PC-3 (cell line): Measurements from ENCODE around the gene C10orf95. TPM values are rescaled to one million over a fixed set of nuclear protein-coding genes. Genes with fewer than 3 reads are reported as not detected.
"Not testable (repeated sequence)": the region's sequence is repeated elsewhere in the genome, so short reads cannot be mapped to it uniquely, and the experiment has no call there.

Experiments
- ATAC-seq: fragments of 200-7000 bp; cut with Tn5 transposase; 2 replicates; pipeline ENCODE4 v1.9.1; 2020; ENCODE audit warnings: mild to moderate bottlenecking, moderate library complexity
- Bru-seq: library from RNA; stranded (reverse); fragments of 400-500 nt; gene quantifications from one replicate; lab custom pipeline; 2021; lab: Mats Ljungman, UMichigan
- BruChase-seq, 2 experiments: library from RNA; stranded (reverse); fragments of 400-500 nt; gene quantifications; one replicate each; lab custom pipeline; 2021; lab: Mats Ljungman, UMichigan
- BruUV-seq: library from RNA; stranded (reverse); fragments of 400-500 nt; replicated peaks from 2 replicates; lab custom pipeline; 2021; lab: Mats Ljungman, UMichigan
- CTCF ChIA-PET: fragments of 300-600 bp; sonication (Branson Sonifier 250); formaldehyde crosslinking; loops from one replicate; lab custom pipeline; 2022; ENCODE audit warnings: antibody characterized with exemption; lab: Charles Lee
- POLR2A ChIA-PET: fragments of 300-600 bp; sonication (Branson Sonifier 250); formaldehyde crosslinking; loops from one replicate; lab custom pipeline; 2022; ENCODE audit warnings: antibody characterized with exemption; ENCODE audit not compliant: unreplicated experiment; lab: Charles Lee
- DNase-seq: peaks from one replicate; pipeline ENCODE4 v3.0.0-alpha.2; 2015
- H2AFZ ChIP-seq: fragments of 300-600 bp; sonication (generic); 2 replicates; pipeline ENCODE4 v1.6.0; 2016; ENCODE audit warnings: antibody characterized with exemption, low read length
- H3F3A ChIP-seq: fragments of 300-600 bp; sonication (generic); one replicate; pipeline ENCODE4 v1.6.0; 2017; ENCODE audit warnings: antibody characterized with exemption, low read length, control low read depth, mild to moderate bottlenecking; ENCODE audit not compliant: unreplicated experiment
- H3K27ac ChIP-seq: fragments of 300-600 bp; sonication (generic); 2 replicates; pipeline ENCODE4 v1.5.1; 2016; ENCODE audit warnings: mild to moderate bottlenecking, low read length
- H3K27me3 ChIP-seq: fragments of 300-600 bp; sonication (generic); 2 replicates; pipeline ENCODE4 v1.6.1; 2016; ENCODE audit warnings: low read length, mixed read lengths
- H3K36me3 ChIP-seq: fragments of 300-600 bp; sonication (generic); 2 replicates; pipeline ENCODE4 v1.6.1; 2016; ENCODE audit warnings: low read depth, mixed run types, low read length, mixed read lengths
- H3K4me1 ChIP-seq: fragments of 300-600 bp; sonication (generic); 2 replicates; pipeline ENCODE4 v1.5.1; 2016; ENCODE audit warnings: low read length; ENCODE audit not compliant: insufficient read depth
- H3K4me2 ChIP-seq: fragments of 300-600 bp; sonication (generic); 2 replicates; pipeline ENCODE4 v1.6.0; 2016; ENCODE audit warnings: low read length
- H3K4me3 ChIP-seq: fragments of 300-600 bp; sonication (generic); 2 replicates; pipeline ENCODE4 v1.5.1; 2016; ENCODE audit warnings: mild to moderate bottlenecking, low read length, mixed read lengths
- H3K79me2 ChIP-seq: fragments of 300-600 bp; sonication (generic); 2 replicates; pipeline ENCODE4 v1.6.1; 2017; ENCODE audit warnings: low read length, mixed read lengths
- H3K9ac ChIP-seq: fragments of 300-600 bp; sonication (generic); 2 replicates; pipeline ENCODE4 v1.6.0; 2016; ENCODE audit warnings: mild to moderate bottlenecking, low read length
- H3K9me2 ChIP-seq: fragments of 300-600 bp; sonication (generic); replicated peaks from 2 replicates; pipeline ENCODE4 v1.6.1; 2016; ENCODE audit warnings: mixed run types, low read length, mixed read lengths
- H3K9me3 ChIP-seq: fragments of 300-600 bp; sonication (generic); 2 replicates; pipeline ENCODE4 v1.6.1; 2016; ENCODE audit warnings: low read length, mixed read lengths
- H4K20me1 ChIP-seq: fragments of 300-600 bp; sonication (generic); 2 replicates; pipeline ENCODE4 v1.6.1; 2016; ENCODE audit warnings: low read length, mixed read lengths
- EZH2 ChIP-seq: fragments of 300-600 bp; sonication (generic); IDR thresholded peaks from one replicate; pipeline ENCODE4 v1.6.1; 2017; ENCODE audit warnings: antibody characterized with exemption, mild to moderate bottlenecking, low read length; ENCODE audit not compliant: unreplicated experiment
- EZH2phosphoT487 ChIP-seq: fragments of 300-600 bp; sonication (generic); IDR thresholded peaks from 2 replicates; pipeline ENCODE4 v1.6.1; 2018; ENCODE audit warnings: mild to moderate bottlenecking, antibody characterized with exemption, low read length, borderline replicate concordance
- intact Hi-C: fragments of 100-400 bp; cut with micrococcal nuclease; formaldehyde crosslinking; loops from 2 replicates; pipeline ENCODE4 v1.9.0; 2023
- long read RNA-seq: library from polyadenylated mRNA; unstranded; transcript quantifications from one replicate; pipeline ENCODE4 v2.0.0, GENCODE V29; 2021; ENCODE audit not compliant: unreplicated experiment
- total RNA-seq: library from RNA; depleted of rRNA; stranded (reverse); fragments of >200 nt; gene quantifications from 2 replicates; pipeline ENCODE4 v1.2.3, GENCODE V29; 2014; rRNA removed
- TF ChIP-seq, protein P1 (sequence below): fragments of 300-600 bp; sonication (generic); conservative IDR thresholded peaks from 2 replicates; pipeline ENCODE4 v1.5.1; 2017; ENCODE audit warnings: antibody characterized with exemption, low read depth, mild to moderate bottlenecking, low read length

C10orf95 gene
- total RNA-seq (1.6 and 1.9 TPM in 2 replicates), Bru-seq, nascent RNA (percentile 26 among the genes with signal in this experiment), BruChase-seq, experiment 1, labeled RNA remaining after a 6-hour chase (percentile 26 among the genes with signal in this experiment), BruChase-seq, experiment 2, labeled RNA remaining after a 2-hour chase (percentile 23 among the genes with signal in this experiment)
- long read RNA-seq, partial matches to known transcripts = 0 of 6 reads
- long read RNA-seq, other reads (novel, unspliced or antisense) = 6 of 6 reads

DNA sequence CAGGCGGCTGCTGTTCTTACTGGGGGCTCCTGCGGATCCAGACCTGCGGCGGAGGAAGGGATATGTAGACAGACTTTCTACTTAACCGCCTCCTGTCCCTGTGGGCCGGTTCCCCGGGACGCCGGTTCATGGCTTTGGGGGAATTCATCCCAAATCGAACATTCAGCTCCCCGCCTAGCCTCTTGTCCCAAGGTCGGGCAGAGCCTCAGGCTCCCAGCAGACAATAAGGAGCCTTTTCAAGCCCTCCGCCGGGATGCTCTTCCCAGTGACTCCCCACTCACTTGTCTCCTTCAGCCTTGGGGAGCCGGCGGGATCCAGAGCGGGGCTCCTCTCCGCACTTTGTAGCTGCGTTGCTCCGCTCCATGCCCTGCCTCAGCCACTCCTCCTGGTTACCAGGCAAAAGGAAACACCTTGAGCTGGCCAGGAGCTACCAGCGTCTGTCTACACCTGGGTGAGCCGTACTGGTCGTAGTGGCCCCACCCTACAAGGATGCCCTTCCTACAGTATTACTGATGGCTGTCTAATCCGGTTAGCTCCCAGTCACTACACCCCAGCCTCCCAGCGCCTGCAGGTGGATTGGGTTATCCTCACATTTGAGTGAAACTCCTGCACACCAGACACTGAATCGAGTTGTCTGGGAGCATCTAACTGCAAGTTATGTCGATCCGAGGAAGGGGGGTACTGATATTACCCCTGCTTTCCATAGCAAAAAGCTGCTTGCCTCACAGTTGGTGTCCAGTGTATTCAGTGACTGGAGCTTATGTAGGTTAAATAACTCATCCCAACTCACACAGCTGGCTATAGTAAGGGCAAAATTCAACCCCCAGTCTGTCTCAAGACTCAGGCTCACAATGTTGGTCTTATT lies at the start of gene C10orf95:
Gene C10orf95, minus strand, starts transcription at position 439 of the 865 bp plus-strand sequence. CDS start 450 bp downstream, outside the sequence.
- ATAC-seq (peak; percentile 35), DNase-seq (peak; percentile 41)
- Histone ChIP-seq H3K4me1 (peaks cover 20% of the 10 kb centered on the region), H2AFZ (peak within 1 kb of the TSS; percentile 63), H3F3A (no peaks in the 10 kb centered on the region), H3K27me3 (no peaks in the 10 kb centered on the region), H3K9me2 (no peaks in the 10 kb centered on the region), H3K4me2 (peak within 1 kb of the TSS; percentile 97), H3K79me2 (peaks cover 29% of the 10 kb centered on the region), H3K9ac (peak within 1 kb of the TSS; percentile 87), H4K20me1 (0 out of 2 replicates have a peak, but pooled peaks cover 4% of the 10 kb centered on the region), H3K4me3 (peak within 1 kb of the TSS; percentile 92), H3K9me3 (no peaks in the 10 kb centered on the region), H3K27ac (no peak within 1 kb of the TSS), H3K36me3 (peaks cover 5% of the 10 kb centered on the region; the same call in 1 of the 2 replicates)
- intact Hi-C loops = no loop called here
- TSS peak; percentile 19 for BruUV-seq
- TF ChIP-seq EZH2 (no peak), EZH2phosphoT487 (no peak)
- TF ChIP-seq, protein P1, sequence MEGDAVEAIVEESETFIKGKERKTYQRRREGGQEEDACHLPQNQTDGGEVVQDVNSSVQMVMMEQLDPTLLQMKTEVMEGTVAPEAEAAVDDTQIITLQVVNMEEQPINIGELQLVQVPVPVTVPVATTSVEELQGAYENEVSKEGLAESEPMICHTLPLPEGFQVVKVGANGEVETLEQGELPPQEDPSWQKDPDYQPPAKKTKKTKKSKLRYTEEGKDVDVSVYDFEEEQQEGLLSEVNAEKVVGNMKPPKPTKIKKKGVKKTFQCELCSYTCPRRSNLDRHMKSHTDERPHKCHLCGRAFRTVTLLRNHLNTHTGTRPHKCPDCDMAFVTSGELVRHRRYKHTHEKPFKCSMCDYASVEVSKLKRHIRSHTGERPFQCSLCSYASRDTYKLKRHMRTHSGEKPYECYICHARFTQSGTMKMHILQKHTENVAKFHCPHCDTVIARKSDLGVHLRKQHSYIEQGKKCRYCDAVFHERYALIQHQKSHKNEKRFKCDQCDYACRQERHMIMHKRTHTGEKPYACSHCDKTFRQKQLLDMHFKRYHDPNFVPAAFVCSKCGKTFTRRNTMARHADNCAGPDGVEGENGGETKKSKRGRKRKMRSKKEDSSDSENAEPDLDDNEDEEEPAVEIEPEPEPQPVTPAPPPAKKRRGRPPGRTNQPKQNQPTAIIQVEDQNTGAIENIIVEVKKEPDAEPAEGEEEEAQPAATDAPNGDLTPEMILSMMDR = no peak
- ChIA-PET POLR2A (interaction anchor here (0.5 to 0.6 kb wide), 2 partner anchors 318 to 718 kb away, joined by 4 to 6 read pairs; no protein-coding TSS in a partner anchor), CTCF (interaction anchor here (1.4 kb wide), 1 partner anchor 58 kb away, joined by 3 read pairs; no protein-coding TSS in a partner anchor)

DNA sequence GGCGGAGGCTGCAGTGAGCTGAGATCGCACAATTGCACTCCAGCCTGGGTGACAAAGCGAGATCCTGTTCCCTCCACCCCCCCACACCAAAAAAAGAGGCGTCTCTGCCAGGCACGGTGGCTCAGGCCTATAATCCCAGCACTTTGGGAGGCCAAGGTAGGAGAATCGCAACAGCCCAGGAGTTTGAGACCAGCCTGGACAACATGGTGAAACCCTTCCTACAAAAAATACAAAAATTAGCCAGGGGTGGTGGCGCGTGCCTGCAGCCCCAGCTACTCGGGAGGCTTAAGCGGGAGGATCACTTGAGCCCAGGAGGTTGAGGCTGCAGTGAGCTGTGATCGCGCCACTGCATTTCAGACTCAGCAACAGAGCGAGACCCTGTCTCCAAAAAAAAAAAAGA lies 49.3 kb upstream of the C10orf95 start:
- peak overlapping the region; percentile 97 for H3K4me2 ChIP-seq
- H3K4me1 ChIP-seq, BruUV-seq, H3F3A ChIP-seq, ATAC-seq, DNase-seq, H3K9me3 ChIP-seq, H2AFZ ChIP-seq, H3K36me3 ChIP-seq, H3K27ac ChIP-seq, H3K9me2 ChIP-seq, H3K27me3 ChIP-seq: not testable (repeated sequence)
- peaks cover 73% of the 10 kb centered on the region for H3K79me2 ChIP-seq
- peak overlapping the region; percentile 92; the same call in 1 of the 2 replicates for H3K4me3 ChIP-seq
- peak overlapping the region; percentile 78; the same call in 1 of the 2 replicates for H3K9ac ChIP-seq
- intact Hi-C loops = loop anchor here (5.0 kb wide), 1 partner anchor 212 kb away; the partner anchor contains the start of genes ARL3 and SFXN2
- POLR2A ChIA-PET = interaction anchor here (0.5 kb wide), 1 partner anchor 105 kb away, joined by 4 read pairs; the partner anchor contains the start of gene NFKB2
- H4K20me1 ChIP-seq = peaks cover 21% of the 10 kb centered on the region; the same call in 1 of the 2 replicates
- CTCF ChIA-PET = interaction anchor here (0.6 kb wide), 1 partner anchor 22 kb away, joined by 3 read pairs; no protein-coding TSS in a partner anchor

DNA sequence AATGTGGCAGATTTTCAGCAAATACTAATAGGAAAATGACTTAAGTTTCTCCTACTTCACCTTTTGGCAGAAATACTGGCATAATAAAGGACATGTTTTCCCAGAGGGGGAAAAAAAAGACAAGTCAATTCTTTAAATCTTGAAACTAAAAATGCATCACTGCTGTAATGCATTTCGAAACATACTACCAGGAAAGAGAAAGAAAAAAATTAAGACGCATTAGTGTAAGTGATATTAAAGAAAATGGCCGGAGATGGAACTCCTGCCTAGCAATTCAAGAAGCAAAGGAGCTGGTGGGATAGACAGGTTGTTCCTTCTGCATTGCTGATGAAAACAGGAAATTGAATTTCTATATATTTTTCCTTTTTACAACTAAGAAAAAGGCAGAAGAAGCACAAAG lies 48.0 kb upstream of the C10orf95 start:
- ChIA-PET CTCF (no interaction called here), POLR2A (no interaction called here)
- Histone ChIP-seq H3K27me3 (no peaks in the 10 kb centered on the region), H3K4me1 (0 out of 2 replicates have a peak, but pooled peaks cover 3% of the 10 kb centered on the region), H3K4me2 (no peak overlapping the region), H3K4me3 (no peak overlapping the region), H3K9me3 (no peaks in the 10 kb centered on the region), H3K9ac (no peak overlapping the region), H3K36me3 (no peaks in the 10 kb centered on the region), H2AFZ (no peak overlapping the region), H3F3A (no peaks in the 10 kb centered on the region), H4K20me1 (peaks cover 15% of the 10 kb centered on the region; the same call in 1 of the 2 replicates), H3K9me2 (no peaks in the 10 kb centered on the region), H3K27ac (no peak overlapping the region), H3K79me2 (peaks cover 67% of the 10 kb centered on the region)
- intact Hi-C loops = no loop called here
- no TSS peak for BruUV-seq
- no peak for DNase-seq
- no peak for ATAC-seq
- TF ChIP-seq EZH2 = no peak
